IPS-15b (cell line): ENCODE measurements around the gene TSEN54.
"Not testable (repeated sequence)": the region's sequence is repeated elsewhere in the genome, so short reads cannot be mapped to it uniquely, and the experiment has no call there.

Experiments used
- H3K27me3 ChIP-seq: one replicate; pipeline ENCODE4 v1.6.1; 2013; ENCODE audit warnings: low read length; ENCODE audit not compliant: control insufficient read depth, insufficient read depth
- H3K36me3 ChIP-seq: one replicate; pipeline ENCODE4 v1.6.1; 2013; ENCODE audit warnings: low read length; ENCODE audit not compliant: control insufficient read depth, insufficient read depth
- H3K4me1 ChIP-seq: one replicate; pipeline ENCODE4 v1.6.1; 2013; ENCODE audit warnings: mild to moderate bottlenecking, low read length; ENCODE audit not compliant: control insufficient read depth, insufficient read depth
- H3K4me3 ChIP-seq: one replicate; pipeline ENCODE4 v1.5.1; 2013; ENCODE audit warnings: low read depth, low read length
- H3K9ac ChIP-seq: one replicate; pipeline ENCODE4 v1.6.1; 2013; ENCODE audit warnings: low read depth, mild to moderate bottlenecking, low read length
- H3K9me3 ChIP-seq: one replicate; pipeline ENCODE4 v1.6.1; 2013; ENCODE audit warnings: mild to moderate bottlenecking, low read length; ENCODE audit not compliant: control insufficient read depth, insufficient read depth

The TSEN54 gene

GRCh38 chr17:75516255-75516618 is at the start of gene TSEN54:
Gene TSEN54, plus strand, starts transcription at chr17:75516528. Its CDS starts 33 bp downstream, at chr17:75516561.
- Histone ChIP-seq H3K9ac (no peak within 1 kb of the TSS), H3K4me3 (peak within 1 kb of the TSS; percentile 97), H3K27me3 (no peaks in the 10 kb centered on the region), H3K36me3 (peaks cover 10% of the 10 kb centered on the region), H3K9me3 (no peaks in the 10 kb centered on the region), H3K4me1 (peaks cover 5% of the 10 kb centered on the region)

DNA sequence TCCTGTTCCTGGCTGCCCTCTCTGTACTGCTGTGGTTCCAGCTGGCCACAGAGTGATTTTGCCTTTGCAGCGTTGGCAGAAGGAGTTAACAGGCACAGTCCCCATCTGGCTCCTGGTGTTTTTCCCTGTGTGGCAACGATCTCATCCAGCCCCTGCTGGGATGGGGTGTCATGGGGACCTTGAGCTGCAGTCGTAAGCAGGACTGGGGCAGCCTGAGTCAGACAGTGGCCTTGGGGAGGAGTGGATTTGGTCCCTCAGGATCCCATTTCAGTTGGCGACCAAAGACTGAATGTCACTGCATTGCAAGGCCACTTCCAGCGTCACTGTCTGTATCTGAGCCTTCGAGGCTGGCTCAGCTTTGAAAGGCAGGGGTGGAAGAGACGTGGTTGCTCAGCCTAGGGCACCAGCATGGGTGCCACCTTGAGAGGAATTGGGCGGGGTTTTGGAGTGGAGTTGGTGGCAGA is 48.0 kb upstream of the TSEN54 start:
- H3K4me3 ChIP-seq = no peak overlapping the region
- no peaks in the 10 kb centered on the region for H3K4me1 ChIP-seq
- H3K9ac ChIP-seq = no peak overlapping the region
- H3K36me3 ChIP-seq = peaks cover 8% of the 10 kb centered on the region
- H3K9me3 ChIP-seq = no peaks in the 10 kb centered on the region
- no peaks in the 10 kb centered on the region for H3K27me3 ChIP-seq

- Histone ChIP-seq H3K36me3 (peaks cover 8% of the 10 kb centered on the region), H3K9me3 (no peaks in the 10 kb centered on the region), H3K9ac (no peak overlapping the region), H3K4me1 (no peaks in the 10 kb centered on the region), H3K4me3 (no peak overlapping the region), H3K27me3 (no peaks in the 10 kb centered on the region)
These were observed 47.5 kb upstream of the TSEN54 start for GRCh38 chr17:75468779-75469373.

DNA sequence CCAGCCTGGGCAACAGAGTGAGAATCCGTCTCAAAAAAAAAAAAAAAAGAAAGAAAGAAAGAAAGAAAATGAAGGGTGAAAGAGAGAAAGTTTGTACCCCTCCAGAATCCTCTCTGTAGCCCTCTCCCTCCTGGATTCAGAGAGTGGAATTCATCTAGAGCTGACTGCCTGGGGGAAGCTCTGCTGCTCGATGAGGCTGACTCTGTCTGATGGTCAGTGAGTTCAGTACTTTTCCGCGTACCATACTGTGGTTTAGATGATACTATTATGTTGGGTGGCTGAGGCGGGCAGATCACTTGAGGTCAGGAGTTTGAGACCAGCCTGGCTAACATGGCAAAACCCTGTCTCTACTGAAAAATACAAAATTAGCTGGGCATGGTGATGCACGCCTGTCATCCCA is 45.1 kb upstream of the TSEN54 start:
- Histone ChIP-seq H3K27me3 (no peaks in the 10 kb centered on the region), H3K4me1 (no peaks in the 10 kb centered on the region), H3K4me3 (no peak overlapping the region), H3K36me3 (peaks cover 8% of the 10 kb centered on the region), H3K9ac (no peak overlapping the region), H3K9me3 (no peaks in the 10 kb centered on the region)

DNA sequence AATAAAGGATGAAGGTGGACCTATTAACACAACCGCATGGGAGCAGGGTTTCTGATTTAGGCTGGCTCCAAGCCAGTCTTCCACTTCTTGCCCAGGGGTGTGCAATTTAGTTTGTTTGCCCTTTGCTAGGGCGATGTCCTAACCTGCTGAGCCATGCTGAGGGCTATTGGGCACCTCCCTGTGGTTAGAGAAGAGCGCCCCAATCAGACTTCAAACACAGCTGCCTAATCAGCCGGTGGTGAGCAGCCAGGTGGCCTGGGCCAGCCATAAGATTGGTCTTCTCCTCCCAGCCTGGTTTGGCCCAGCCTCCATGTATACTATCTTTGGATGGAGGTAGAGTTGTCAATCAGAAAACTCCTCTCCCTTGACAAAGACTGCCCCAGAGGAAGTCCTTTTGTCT is 44.2 kb upstream of the TSEN54 start:
- no peaks in the 10 kb centered on the region for H3K27me3 ChIP-seq
- H3K4me1 ChIP-seq = no peaks in the 10 kb centered on the region
- H3K36me3 ChIP-seq = peaks cover 8% of the 10 kb centered on the region
- no peak overlapping the region for H3K9ac ChIP-seq
- no peak overlapping the region for H3K4me3 ChIP-seq
- H3K9me3 ChIP-seq = no peaks in the 10 kb centered on the region

DNA sequence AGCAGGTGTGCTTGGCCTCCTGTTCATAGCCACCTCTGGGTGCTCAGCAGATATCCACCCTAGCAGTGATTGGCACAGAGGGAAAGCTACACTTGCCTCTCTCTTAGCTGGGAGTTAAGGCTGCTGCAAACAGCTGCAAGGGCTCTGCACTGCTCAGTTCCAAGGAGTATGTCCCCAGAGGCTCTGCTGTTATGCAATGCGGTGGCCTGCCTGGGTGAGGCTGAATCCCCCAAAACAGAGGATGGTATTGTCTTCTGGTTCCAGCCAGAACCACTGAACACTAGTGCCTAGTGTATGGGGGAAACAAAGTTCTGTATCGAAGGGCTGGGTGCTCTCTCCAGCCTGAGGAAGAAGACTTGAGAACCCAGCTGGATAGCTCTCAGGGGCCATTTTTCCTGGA is 43.1 kb upstream of the TSEN54 start:
- Histone ChIP-seq H3K4me3 (no peak overlapping the region), H3K9ac (no peak overlapping the region), H3K9me3 (no peaks in the 10 kb centered on the region), H3K4me1 (no peaks in the 10 kb centered on the region), H3K27me3 (no peaks in the 10 kb centered on the region), H3K36me3 (peaks cover 8% of the 10 kb centered on the region)

DNA sequence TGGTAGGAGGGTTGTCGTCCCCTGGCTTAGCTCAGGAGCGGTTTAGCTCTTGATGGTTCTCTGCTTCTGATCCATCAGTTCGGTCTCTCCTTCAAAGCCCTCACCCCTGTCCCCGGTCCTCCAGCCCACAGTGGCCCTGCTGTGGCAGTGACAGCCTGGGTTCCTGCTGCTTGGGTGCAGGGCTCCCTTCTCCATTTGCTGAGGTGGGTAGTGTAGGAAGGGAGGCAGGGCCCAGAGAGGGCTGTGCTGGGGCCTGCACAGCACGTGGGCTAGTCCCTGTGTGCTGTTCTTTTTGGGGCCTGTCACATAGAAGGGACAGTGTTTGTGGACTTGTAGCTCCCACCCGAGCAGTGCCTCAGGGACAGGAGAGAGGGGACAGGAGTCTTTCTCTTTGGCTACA is 41.6 kb upstream of the TSEN54 start:
- Histone ChIP-seq H3K9me3 (no peaks in the 10 kb centered on the region), H3K9ac (no peak overlapping the region), H3K36me3 (peaks cover 8% of the 10 kb centered on the region), H3K4me3 (no peak overlapping the region), H3K4me1 (peaks cover 5% of the 10 kb centered on the region), H3K27me3 (no peaks in the 10 kb centered on the region)

- no peak overlapping the region for H3K9ac ChIP-seq
- no peak overlapping the region for H3K4me3 ChIP-seq
- H3K4me1 ChIP-seq = peaks cover 5% of the 10 kb centered on the region
- H3K9me3 ChIP-seq = no peaks in the 10 kb centered on the region
- H3K27me3 ChIP-seq = no peaks in the 10 kb centered on the region
- peaks cover 8% of the 10 kb centered on the region for H3K36me3 ChIP-seq
These were observed 41.0 kb upstream of the TSEN54 start for GRCh38 chr17:75475144-75475835.

- Histone ChIP-seq H3K4me3 (no peak overlapping the region), H3K9me3 (no peaks in the 10 kb centered on the region), H3K9ac (no peak overlapping the region), H3K4me1 (peaks cover 5% of the 10 kb centered on the region), H3K27me3 (no peaks in the 10 kb centered on the region), H3K36me3 (peaks cover 8% of the 10 kb centered on the region)
These were observed 40.5 kb upstream of the TSEN54 start for GRCh38 chr17:75475851-75476250.

- Histone ChIP-seq H3K27me3 (no peaks in the 10 kb centered on the region), H3K36me3 (peaks cover 8% of the 10 kb centered on the region), H3K4me1 (peaks cover 5% of the 10 kb centered on the region), H3K4me3 (no peak overlapping the region), H3K9ac (no peak overlapping the region), H3K9me3 (no peaks in the 10 kb centered on the region)
These were observed 40.1 kb upstream of the TSEN54 start for GRCh38 chr17:75476271-75476671.

- H3K9ac ChIP-seq = no peak overlapping the region
- peaks cover 7% of the 10 kb centered on the region for H3K36me3 ChIP-seq
- H3K4me3 ChIP-seq = no peak overlapping the region
- H3K27me3 ChIP-seq = no peaks in the 10 kb centered on the region
- peaks cover 5% of the 10 kb centered on the region for H3K4me1 ChIP-seq
- no peaks in the 10 kb centered on the region for H3K9me3 ChIP-seq
These were observed 39.4 kb upstream of the TSEN54 start for GRCh38 chr17:75476752-75477489.

DNA sequence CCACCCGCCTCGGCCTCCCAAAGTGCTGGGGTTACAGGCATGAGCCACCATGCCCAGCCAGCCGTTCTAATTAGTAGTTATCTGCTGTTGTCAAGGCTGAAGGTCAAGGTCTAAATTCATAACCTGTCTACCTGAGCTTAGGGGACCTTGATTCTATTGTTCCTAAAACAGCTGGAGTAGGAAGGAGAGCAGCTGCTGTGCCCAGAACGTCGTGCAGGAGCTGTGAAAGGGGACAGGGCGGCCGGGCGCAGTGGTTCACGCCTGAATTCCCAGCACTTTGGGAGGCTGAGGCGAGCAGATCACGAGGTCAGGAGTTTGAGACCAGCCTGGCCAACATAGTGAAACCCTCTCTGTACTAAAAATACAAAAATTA is 38.9 kb upstream of the TSEN54 start:
- H3K9ac ChIP-seq, H3K4me1 ChIP-seq, H3K4me3 ChIP-seq, H3K27me3 ChIP-seq, H3K9me3 ChIP-seq, H3K36me3 ChIP-seq: not testable (repeated sequence)
